Measurements from ENCODE around the gene TLE5.

Gene TLE5, protein sequence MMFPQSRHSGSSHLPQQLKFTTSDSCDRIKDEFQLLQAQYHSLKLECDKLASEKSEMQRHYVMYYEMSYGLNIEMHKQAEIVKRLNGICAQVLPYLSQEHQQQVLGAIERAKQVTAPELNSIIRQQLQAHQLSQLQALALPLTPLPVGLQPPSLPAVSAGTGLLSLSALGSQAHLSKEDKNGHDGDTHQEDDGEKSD

DNA sequence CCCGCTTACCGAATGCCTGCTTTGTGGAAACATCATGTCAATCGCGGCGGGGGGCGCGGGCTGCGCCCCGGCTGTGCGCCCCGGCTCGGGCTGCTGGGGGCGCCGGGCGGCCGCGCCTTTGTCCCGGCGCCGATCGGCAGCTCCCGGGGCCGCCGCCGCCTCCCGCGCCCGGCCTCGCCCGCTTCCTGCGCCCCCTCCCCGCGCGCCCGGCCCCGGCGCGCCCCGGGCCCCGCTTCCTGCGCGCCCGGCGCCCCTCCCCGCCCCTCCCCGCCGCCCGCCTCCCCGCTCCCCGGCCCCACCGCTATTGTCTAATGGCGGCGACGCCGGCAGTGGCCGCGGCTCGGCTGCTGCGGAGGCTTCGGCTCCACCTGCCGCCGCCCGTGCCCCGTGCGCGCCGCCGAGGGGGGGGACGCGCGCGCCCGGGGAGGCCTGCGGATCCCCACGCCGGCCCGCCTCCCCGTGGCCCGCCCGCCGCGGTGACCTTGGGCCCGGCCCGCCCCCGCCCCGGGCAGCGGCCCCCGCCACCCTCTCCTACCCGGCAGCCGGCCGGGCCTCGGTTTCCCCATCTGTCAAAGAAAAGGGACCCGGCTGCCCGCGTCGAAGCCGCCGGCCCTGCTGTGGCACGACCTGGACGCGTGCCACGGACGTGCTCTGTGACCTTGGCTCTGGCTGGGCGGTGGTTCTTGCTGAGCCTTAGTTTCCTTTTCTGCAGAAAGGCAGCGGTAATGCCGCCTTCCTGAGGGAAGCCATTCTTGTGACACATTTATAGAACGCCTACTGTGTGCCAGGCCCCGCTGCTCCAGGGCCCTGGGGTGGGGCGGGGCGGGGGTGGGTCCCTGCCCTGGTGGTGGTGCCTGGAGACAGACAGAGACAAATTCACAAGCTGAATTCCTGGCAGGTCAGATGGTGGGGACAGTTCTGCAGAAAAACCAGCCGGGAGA lies at the start of gene TLE5:
Gene TLE5 (minus strand): TSS at position 331 of the 941 bp plus-strand sequence. CDS start 295 bp downstream, at position 36.
- DNase-seq = peak; percentile 65

DNA sequence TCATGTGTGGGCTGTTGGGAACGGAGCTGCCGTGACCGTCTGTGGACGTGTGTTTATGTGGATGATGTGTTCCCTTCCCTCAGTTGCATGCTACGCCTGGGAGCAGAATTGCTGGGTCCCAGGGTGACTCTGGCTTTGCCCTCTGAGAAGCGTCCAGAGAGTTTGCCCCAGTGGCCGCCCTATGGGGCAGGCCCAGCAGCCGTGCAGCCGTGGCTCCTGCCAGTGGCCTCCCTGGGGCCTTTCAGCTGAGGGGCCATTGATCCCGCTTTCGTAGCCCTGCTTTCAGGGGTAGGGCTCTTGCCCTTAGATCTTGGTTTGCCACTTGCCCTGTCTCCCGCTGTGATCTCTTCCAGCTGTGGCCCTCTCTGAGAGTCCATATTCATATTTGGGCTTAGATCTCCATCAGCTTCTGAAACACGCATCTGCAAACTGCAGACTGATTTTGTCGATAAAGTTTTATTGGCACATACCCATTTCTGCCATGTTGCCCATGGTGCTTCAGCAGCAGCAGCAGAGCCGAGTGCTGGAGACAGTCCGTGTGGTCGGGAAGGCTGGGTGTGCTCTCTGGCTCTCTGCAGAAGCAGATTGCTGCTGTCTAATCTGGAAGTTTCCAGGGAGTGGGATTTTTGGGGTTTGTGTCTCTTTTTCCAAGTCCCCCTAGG lies 49.4 kb upstream of the TLE5 start:
- no peak for DNase-seq

DNA sequence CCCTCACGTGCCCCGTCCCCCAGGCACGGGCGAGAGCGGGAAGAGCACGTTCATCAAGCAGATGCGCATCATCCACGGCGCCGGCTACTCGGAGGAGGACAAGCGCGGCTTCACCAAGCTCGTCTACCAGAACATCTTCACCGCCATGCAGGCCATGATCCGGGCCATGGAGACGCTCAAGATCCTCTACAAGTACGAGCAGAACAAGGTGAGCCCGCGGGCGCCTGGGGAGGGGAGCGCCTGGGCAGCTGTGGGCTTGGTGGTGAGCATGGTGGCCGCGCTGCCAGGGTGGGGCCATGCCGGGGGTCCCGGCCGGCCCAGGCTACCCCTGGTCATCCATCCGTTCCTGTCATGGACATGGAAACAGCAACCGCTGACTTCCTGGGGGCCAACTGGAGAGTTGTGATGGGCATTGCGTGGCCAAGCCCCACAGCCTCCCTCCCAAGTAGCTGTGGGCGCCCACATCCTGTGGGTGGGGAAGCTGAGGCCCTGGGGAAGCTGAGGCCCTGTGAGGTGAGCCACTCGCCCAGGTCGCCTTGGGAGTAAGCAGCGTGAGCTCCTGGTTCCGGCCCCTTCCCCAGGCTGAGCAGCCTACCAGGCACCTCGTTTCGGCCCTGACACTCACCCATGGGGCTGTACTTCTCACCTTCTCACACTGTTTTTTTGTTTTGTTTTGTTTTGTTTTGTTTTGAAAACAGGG lies 48.0 kb upstream of the TLE5 start:
- DNase-seq = no peak

DNA sequence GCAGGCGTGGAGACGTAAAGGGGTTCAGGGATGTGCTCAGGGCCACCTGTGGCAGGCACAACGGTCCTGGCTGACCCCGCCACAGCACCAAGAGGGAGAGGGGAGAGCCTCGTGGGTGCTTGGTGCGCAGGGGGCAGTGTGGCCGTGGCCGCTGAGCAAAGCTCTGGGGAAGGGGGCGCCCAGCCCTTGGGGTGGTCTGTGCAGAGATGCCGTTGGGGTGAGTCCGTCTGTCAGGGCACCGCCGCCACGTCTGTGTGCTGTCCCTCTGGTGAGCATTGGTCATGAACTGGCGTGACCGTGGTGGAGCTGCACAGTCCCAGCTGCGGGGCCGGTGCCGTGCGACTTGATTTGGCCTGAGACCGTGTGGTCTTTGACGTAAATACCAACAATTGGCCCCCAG lies 47.2 kb upstream of the TLE5 start:
- DNase-seq = no peak

DNA sequence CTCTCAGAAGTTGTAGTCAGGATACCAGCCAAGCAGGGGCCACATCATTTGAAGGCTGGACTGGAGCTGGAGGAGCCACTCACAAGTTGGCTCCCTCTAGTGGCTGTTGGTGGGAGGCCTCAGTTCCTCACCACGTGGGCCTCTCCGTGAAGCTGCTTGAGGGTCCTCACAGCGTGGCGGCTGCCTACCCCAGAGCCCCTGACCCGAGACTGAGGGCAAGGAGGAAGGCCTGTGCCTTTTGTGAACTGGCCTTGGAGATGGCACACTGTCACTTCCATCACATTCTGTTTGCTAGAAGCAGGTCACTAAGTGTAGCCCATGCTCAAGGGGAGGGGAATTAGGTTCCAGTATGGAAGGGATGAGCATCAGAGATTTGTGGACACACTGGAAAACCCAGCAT lies 46.5 kb upstream of the TLE5 start:
- DNase-seq = peak; percentile 50

DNA sequence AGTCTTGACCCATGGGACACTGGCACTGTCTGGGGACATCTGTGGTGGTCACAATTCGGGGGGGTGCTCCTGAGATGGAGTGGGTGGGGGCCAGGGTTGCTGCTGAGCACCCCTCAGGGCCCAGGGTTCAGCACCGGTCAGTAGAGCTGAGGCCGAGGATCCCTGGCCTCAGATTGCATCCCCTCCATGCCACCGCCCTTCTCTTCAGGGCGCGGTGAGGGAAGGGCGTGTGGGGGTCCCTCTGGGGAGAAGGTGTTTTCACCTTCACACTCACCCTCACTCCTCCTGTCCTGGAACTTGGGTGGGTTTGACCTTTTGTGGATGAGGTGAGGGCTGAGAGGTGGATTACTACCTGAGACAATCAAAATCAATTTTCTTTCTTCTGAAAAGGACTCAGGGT lies 45.4 kb upstream of the TLE5 start:
- no peak for DNase-seq

DNA sequence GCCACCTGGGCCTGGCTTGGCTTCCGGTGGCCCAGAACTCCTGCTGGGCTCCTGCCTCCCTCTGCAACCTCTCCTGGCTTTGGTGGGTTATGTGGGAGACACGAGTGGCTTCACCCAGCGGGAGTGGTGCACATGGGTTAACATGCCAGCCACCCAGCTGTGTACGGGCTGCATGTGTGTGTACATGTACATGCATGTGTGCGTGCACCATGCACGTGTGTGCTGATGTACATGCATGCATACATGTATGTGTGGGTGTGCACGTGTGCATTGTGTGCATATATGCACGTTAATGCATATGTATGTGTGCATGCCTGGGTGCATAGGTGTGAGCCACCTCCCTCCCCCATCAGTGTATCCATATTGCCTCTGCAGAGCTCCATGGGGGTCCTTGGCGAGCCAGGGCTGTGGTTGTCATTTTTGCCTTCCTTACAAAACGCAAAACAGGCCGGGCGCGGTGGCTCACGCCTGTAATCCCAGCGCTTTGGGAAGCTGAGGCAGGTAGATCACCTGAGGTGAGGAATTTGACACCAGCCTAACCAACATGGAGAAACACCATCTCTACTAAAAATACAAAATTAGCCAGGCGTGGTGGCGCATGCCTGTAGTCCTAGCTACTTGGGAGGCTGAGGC lies 44.3 kb upstream of the TLE5 start:
- DNase-seq = no peak

DNA sequence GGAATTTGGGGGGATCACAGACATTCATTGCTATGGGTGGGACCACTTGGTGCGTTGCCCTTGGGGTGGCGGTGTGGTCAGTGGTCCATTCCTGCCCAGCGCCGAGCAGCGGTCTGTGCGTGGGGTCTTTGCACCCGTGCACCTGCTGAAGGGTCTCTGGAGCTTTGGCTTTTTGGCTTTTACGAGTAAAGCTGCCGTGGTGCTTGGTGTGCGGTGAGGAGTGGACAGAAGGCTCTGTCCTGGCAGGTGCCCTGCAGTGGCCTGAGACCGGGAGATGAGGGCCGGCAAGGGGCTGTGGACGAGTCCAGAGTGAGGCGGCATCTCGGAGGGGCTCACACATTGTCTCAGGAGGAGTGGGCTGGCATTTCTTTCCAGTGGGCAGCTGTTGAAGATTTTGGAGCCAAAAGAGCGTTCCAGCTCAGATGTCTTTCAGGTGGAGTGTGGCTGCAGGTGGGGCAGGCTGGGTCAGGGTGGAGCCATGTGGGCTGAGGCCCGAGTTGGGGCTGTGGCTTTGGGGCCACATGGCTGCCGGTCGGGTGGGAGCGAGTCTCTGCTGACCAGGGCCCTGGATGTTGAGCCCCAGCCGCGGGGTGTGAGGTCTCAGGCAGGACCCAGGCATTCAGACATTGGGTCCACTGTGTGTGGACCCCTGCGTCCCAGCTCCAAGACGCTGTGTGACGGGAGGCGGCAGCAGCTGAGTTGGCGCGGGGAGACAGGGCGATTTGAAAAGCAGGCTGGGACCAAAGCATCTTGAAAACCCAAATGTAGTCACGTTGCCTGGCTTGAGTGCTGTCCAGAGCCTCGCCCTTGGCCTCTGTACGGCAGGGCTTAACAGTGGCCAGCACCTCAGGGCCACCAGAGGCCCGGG lies 43.6 kb upstream of the TLE5 start:
- DNase-seq = no peak

DNA sequence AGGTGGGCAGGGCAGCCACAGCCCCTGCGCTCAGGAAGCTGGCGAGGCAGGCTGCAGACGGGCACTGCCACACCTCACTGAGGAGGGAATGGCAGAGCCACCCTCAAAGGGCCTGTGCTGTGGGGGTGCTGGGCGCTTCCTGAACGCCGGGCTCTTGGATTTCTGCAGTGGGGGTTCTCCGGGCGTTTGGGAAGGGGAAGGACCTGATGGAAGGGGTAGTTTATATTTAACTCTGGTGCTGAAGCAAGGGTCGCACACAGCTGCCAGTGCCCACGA lies 42.4 kb upstream of the TLE5 start:
- DNase-seq = no peak

DNA sequence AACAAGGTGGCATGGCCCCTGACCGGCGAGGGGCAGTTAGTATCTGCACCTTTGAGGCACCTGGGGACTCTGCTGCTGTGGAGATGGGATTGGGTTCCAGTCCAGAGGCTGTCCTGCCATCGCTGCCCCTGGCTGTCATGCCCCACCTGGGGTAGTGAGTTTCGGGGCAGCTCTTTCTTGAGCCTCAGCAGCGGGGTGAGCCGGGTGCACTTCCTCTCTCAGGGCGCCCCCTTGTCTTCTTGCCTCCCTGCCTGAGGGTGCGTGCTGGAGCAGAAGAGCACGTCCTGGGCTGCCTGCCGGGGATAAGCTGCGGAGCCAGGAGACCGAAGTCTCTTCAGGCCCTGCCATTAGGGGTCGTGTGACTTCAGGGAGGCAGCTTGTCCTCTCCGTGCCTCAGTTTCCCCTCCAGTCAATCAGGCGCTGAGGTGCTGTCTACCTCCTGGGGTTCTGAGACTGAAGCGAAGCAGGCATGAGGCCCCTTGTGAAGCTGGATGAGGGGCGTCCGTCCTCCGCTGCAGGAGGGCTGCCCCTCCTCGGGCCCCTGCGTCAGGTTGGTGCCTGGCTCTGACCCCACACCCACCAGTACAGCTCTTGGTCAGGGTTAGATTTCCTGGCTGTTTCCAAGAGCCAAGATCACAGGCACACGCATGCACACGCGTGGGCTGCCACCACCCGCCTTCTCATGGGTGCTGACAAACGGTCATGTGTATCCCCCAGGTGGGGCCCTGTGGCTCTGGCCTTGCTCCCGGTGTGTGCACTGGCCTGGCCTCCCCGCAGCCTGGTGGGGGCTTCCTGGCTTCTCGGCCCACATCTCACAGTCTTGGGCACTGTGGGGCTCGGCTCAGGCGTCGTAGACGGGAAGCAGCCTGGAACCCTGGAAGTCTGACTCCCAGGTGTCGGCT lies 40.2 kb upstream of the TLE5 start:
- DNase-seq = no peak

DNA sequence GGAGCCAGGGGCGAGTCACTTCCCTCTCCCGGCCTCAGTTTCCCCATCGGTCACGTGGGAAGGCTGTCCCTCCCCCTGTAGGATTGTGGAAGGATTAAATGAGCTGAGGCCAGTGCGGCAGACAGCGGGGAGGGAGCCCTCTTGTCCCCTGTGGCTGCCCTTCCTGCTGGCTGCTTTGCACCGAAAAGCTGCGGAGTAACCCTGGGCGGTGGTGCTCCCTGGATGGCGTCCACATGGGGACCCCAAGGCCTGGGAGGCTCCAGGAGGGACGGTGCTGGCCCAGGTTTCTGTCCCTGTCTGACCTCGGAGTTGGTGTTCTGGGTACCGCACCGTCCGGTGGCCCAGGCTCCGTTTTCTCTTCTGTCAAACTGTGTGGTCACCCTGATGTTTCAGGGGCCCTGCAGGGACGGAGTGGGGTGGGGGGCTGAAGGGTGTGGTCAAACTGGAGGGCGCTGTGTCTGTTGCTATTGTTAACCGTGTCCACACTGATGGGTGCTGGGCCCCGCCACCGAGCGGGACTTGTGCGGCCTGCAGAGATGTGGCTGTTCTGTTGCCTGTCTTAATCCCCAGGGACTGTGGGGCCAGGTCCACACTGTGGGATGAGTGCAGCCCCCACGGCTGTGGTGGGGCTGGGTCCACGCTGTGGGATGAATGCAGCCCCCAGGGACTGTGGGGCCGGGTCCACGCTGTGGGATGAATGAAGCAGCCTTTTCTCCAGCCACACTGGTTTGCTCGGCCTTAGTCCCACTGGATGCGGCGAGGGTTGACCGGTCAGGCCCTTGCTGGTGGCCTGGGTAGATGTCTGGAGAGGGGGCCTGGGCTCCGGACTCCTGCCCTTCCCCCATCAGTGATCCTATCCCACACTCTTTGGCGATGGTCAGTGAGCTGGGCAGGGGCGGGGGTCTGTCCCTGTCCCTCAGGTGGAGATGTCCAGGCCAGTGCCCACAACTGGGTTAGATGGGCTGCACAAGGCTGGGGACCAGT lies 38.7 kb upstream of the TLE5 start:
- DNase-seq = no peak

DNA sequence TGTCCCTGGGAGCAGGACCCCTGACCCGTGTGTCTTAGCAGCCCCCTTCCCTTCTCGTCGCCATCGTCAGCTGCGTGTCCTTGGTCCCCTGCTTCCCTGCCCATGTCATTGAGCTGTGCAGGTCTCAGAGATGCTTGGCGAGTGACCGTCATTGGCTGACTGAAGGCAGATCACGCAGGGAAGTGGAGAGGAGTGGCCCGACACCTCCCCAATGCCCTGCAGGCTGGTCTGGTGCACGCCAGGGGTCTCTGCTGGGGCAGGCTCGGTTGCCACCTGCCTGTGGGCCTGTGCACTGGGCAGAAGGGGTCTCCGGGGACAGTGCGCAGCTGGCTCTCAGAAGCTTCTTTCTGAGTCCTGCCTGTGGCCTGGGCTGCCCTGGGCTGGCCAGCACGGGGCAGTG lies 38.0 kb upstream of the TLE5 start:
- no peak for DNase-seq

DNA sequence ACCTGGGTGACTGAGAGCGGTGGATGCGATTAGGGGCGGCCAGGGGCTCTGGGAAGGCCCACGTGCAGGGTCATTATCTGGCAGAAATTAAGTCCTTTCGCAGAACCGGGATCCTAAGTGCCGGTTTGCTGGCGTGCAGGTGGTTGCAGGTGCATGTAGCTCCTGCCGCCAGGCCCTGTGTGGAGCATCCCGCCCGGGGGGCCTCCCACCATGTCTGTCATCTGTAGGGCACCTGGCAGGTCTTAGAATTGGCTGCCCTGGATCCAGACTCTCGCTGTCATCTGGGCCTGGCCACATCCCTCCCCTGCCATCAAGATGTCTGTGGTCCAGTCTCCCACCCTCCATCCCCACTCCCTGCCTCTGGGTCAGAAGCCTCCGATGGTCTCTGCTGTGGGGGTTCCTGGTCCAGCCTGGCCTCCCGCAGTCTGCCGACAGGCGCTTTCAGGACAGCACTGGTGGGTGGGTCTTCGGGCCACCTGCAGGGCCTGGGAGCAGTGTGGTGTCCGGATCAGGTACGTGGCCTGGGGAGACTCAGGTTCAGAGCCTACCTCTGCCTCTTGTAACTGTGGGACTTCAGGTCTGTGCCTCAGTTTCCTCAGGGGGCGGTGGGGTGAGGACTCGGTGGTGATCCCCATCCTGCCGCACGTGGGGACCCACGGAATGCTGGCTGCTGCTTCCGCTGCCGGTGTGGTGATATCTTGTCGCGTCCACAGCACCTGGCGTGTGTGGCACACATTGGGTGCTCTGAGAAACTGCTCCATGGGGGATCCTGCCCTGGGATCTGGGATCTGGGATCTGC lies 37.3 kb upstream of the TLE5 start:
- no peak for DNase-seq

DNA sequence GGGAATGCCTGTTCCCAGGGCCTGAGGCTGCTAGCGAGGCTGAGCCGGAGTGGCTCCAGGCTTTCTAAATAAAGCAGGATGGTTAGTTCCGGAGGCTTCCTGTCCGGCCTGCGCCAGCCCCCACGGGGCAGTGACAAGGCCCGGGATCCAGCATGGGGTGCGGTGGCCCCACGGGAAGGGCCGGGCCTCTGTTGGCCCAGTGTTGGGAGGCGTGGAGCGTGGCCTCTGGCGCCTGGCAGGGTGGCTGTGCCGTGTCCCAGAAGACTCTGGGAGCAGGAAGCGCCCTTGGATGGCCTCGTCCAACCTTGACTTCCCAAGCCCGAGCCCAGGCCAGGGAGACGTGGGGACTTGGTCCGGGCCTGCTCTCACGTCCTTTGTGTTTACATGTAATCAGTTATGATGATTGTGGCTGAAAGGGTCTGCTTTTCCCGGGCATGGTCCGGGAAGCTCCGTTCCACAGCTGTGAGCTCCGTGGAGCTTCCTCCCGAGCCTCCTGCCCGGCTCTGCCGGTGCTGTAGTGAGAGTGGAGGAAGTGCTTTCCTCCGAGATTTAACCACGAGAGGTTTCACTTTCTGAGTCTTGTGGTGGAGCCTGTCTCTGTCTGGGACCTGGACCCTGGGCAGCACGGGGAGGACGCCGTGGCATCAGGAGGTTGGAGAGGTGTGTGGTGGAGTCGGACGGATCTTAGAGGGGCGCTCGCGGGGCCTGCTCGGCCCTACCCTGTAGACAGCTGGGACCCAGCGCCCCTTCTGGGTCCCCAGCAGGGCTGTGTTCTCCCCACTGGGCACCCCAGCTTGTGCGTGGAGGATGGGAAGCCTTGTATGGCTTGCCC lies 36.4 kb upstream of the TLE5 start:
- no peak for DNase-seq

DNA sequence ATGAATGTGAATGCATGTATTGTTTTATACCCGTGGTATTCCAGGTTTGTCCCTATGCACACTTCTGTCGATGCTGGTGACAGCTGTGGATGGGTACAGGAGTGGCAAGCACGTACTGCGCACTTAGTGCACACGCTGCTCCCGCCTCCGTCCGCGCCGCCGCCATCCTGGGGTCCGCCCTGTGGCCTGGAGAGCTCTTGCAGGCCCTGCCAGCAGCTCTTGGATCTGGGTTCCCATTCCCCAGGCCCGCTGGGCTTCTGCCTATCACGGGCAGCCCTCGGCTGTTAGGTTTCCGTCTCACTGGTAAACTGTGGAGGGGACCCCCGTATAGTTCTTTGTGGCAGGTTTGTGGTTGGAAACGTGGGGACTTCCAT lies 35.8 kb upstream of the TLE5 start:
- DNase-seq = no peak

DNA sequence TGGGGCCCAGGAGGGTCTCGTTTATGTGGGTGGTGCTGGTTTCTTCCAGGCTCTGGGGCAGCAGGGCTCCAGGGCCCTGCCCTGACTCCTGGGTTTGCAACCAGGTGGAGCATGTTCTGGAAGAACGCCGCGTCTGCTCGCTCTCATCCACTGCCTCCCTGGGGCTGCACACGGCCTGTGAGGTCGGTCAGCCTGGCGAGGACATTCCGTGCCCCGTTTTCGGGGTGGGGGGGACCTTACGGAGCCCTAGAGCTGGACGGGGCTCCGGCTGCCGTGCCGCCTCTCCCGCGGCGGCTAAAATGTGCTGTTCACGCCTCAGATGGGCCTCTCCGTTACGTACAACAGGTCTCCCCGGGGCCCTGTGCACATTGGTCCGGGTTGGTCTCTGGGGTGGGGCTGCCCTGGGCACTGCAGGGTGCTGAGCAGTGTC lies 35.2 kb upstream of the TLE5 start:
- no peak for DNase-seq

DNA sequence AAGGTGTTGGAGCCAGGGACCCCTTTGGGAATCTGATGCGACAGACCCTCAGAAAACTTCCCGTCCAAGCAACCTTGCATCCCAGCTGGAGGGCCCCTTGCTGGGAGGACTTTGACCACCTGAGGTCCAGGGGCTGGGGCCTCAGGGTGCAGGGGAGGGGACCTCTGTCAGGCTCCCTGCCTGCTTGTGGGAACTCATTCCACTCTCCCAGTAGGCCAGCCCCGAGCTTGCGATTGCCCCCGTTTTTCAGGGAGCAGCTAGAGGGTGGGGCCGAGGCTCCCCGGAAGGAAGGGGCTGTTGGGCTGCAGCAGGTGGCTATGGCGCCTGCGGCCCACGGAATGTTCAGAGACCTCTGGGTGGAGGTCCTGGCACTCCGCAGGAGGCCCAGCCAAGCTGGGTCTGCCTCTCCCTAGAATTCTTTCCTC lies 34.6 kb upstream of the TLE5 start:
- no peak for DNase-seq

Data from fibroblast of skin of right biceps (primary cell).